GM12865 (cell line): ENCODE results near the gene ZNF775.

Source experiments
- DNase-seq: peaks from one replicate; pipeline ENCODE4 v3.0.0; 2010; ENCODE audit warnings: low read depth
- H3K4me3 ChIP-seq: 2 replicates; pipeline ENCODE4 v1.5.1; 2011; ENCODE audit warnings: mild to moderate bottlenecking, low read depth, low read length, control low read depth
- TF ChIP-seq, protein P1 (sequence below): IDR thresholded peaks from 2 replicates; pipeline ENCODE4 v1.5.1; 2011; ENCODE audit warnings: low read length, control low read depth, low read depth, inconsistent platforms; ENCODE audit not compliant: insufficient read depth; ENCODE audit errors: missing control alignments

ZNF775 gene

GRCh38 chr7:150388306-150388705 lies 9.2 kb downstream of the ZNF775 start:
- TF ChIP-seq, protein P1, sequence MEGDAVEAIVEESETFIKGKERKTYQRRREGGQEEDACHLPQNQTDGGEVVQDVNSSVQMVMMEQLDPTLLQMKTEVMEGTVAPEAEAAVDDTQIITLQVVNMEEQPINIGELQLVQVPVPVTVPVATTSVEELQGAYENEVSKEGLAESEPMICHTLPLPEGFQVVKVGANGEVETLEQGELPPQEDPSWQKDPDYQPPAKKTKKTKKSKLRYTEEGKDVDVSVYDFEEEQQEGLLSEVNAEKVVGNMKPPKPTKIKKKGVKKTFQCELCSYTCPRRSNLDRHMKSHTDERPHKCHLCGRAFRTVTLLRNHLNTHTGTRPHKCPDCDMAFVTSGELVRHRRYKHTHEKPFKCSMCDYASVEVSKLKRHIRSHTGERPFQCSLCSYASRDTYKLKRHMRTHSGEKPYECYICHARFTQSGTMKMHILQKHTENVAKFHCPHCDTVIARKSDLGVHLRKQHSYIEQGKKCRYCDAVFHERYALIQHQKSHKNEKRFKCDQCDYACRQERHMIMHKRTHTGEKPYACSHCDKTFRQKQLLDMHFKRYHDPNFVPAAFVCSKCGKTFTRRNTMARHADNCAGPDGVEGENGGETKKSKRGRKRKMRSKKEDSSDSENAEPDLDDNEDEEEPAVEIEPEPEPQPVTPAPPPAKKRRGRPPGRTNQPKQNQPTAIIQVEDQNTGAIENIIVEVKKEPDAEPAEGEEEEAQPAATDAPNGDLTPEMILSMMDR = no peak
- no peak overlapping the region for H3K4me3 ChIP-seq
- DNase-seq = no peak

DNA sequence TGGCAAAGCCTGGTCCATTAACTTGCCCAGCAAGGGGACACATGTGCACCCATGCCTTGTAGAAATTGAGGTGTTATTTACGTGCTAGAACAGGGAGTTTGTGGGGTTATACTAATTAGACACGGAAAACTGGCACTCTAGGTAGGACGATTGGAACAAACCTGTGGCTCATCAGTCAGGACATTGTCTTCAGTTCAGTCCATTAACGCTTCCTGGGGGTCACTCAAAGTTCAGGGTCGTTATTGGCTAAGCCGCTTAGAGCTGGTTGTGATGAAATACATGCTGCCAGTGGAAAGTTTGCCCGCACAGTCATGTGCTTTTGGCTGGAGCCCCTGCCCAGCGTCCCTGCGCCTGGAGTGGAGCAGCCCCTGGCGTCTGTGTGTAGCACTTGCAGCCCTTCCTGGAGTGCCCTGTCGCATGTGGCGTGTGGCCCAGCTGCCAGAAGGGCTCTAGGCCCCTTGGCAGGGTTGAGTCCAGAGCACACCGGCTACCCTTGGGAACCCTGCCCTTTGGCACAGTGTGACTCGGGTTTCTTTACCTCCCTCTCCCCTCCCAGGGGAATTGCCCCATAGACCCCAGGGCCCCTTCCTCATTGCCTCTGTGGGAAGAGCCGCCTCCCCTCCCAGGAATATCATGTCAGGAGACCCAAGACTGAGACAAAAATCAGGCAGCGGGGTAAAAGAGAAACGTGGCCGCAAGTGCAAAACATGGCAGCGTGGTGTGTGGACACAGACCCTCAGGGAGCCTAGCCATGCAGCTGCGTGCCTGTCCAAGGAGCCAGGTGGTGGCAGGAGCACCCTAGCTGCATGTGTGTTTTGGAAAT lies 9.8 kb downstream of the ZNF775 start:
- no peak for DNase-seq
- TF ChIP-seq, protein P1 = peak; percentile 10
- H3K4me3 ChIP-seq = no peak overlapping the region

- DNase-seq = no peak
- TF ChIP-seq, protein P1 = no peak
- H3K4me3 ChIP-seq = no peak overlapping the region
Observed at GRCh38 chr7:150389532-150389816, 10.3 kb downstream of the ZNF775 start.

DNA sequence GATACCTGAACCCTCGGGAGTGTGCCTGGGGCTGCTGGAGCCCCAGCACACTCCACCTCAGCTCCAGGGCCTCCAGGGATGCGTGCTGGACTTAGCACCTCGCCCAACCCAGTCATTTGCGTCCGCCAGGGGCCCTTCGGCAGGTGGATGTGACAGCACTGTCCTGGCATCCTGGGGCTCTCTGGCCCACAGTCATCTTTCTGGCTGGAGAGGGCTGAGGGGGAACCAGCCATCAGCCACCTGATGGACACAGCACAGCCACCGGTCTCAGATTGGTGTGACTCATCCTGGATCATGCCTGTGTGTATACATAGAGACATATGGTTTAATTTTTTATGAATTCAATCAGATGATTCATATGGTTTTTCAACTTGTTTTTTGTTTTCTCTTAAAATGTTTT lies 11.1 kb downstream of the ZNF775 start:
- no peak overlapping the region for H3K4me3 ChIP-seq
- TF ChIP-seq, protein P1 = no peak
- no peak for DNase-seq

DNA sequence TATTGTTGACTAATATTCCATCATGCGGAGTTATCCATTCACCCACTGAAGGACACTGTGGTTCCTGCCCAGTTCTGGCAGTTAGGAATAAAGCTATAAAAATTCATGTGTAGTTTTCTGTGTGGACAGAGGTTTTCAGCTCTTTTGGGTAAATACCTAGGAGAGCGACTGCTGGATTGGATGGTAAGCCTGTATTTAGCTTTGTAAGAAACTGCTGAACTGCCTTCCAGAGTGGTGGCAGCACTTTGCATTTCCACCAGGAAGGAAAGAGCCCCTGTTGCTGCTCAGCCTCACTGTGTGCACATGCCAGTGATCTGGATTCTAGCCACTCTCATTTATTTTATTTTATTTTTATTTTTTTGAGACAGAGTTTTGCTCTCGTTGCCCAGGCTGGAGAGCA lies 14.2 kb downstream of the ZNF775 start:
- TF ChIP-seq, protein P1 = no peak
- no peak for DNase-seq
- H3K4me3 ChIP-seq = no peak overlapping the region

DNA sequence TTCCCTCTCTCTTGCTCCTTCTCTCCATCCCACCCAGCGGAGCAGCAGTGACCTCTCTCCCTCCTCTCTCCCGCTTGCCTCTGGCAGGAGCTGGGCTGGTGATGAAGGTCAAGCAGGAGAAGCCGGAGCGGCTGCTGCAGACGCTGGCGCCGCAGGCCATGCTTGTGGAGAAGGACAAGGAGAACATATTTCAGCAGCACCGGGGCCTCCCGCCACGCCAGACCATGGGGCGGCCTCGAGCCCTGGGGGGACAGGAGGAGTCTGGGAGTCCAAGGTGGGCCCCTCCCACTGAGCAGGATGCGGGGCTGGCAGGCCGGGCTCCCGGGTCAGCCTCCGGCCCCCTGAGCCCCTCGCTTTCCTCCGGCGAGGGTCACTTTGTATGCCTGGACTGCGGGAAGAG lies 17.3 kb downstream of the ZNF775 start:
- no peak for DNase-seq
- TF ChIP-seq, protein P1 = no peak
- no peak overlapping the region for H3K4me3 ChIP-seq

DNA sequence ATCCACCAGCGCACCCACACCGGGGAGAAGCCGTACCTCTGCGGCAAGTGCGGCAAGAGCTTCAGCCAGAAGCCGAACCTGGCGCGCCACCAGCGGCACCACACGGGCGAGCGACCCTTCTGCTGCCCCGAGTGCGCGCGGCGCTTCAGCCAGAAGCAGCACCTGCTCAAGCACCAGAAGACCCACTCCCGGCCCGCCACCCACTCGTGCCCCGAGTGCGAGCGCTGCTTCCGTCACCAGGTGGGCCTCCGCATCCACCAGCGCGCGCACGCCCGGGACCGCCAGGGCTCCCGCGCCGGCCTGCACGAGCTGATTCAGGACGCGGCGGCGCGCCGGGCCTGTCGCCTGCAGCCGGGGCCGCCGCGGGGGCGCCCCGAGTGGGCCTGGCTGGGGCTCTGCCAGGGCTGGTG lies 17.7 kb downstream of the ZNF775 start:
- H3K4me3 ChIP-seq = no peak overlapping the region
- TF ChIP-seq, protein P1 = no peak
- no peak for DNase-seq
